ENCODE measurements around the gene CD44.
"Not testable (repeated sequence)": the region's sequence is repeated elsewhere in the genome, so short reads cannot be mapped to it uniquely, and the experiment has no call there.

CD44 gene

DNA sequence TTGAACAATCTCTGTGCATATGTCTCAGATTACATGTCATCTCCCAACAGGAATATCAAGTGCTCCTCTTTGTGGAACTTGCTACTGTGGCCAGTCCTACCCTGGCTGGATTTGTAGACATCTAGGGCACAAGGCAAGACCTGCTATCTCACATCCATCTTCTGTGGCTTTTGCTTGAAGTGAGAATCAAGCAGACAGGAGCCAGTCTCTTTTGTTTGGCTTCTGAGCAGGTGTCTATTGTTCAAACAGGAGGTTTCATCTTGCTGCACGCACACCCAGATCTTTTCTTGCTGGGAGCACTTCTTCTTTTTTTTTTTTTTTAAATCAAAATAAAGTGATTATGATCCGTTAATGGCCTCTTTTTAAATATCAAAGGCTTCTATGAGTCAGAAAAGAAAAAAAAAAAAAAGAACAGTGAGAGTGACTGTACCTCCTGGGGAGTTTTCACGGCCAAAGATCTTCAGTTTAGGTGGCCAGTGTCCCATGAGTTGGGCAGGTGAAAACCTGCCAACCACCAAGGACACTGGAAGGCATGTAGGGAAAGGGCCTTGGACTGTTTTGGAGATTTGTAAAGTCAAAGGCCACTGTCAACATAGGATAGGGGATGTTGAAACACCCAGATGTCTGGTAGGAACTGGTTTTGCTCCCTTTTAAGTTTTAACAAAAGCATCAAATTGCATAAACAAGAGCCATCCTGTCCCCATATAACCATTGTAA lies 78.1 kb downstream of the CD44 start:
- DNase-seq: no peak

DNA sequence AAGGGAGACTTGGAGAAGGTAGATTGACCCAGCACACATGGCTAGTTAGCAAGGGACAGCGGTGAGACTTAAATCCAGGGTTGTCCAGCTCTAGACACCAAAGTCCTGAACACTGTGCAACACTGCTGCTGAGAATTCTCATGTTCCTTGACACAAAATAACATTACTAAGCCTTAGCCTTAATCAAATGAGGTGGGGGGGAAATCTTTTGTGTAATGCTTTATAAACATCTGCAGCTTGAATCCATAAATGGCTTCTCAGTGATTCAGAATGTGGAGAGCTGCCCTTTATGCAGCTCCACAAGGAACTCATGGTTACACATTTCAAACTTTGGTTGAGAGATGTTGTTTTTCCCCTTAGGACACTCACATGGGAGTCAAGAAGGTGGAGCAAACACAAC lies 80.0 kb downstream of the CD44 start:
- no peak for DNase-seq

DNA sequence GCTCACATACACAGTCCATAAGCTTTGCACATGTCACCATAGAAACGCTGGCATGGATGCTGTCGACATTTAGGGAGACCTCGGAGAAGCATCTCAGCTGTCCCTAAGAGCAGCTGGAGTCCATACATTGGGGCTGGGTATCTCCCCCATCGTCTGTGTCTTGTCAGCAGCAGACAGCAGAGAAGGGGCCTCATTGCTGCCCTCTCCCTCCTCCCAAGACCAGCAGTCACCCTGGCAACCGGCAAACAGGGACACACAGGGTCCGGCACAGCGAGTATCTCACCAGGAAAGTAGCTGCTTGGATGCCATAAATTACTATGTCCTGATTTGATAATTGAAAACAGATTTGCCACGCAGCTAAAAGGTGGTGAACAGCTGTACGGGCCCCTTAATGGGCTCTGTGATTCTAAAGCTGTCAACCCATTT lies 84.4 kb downstream of the CD44 start:
- DNase-seq: peak; percentile 47

DNA sequence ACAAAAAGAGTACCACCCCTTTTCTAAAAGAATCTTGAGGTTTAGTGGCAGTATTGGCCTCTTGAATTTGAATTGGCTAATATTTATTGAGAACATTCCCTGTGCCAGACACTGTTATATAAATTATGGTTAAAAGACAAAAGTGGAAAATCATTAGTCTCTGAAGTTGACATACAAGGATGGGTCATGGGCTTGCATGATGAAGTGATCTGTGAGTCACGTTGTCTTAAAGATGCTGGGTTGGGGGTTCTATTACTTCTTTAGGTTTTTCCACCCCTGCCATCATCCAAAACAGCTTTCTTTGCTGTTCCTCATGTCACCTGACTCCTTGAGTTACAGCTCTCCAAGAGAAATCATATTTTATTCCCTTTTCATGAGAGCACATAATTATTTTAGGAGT lies 85.0 kb downstream of the CD44 start:
- DNase-seq: no peak

DNA sequence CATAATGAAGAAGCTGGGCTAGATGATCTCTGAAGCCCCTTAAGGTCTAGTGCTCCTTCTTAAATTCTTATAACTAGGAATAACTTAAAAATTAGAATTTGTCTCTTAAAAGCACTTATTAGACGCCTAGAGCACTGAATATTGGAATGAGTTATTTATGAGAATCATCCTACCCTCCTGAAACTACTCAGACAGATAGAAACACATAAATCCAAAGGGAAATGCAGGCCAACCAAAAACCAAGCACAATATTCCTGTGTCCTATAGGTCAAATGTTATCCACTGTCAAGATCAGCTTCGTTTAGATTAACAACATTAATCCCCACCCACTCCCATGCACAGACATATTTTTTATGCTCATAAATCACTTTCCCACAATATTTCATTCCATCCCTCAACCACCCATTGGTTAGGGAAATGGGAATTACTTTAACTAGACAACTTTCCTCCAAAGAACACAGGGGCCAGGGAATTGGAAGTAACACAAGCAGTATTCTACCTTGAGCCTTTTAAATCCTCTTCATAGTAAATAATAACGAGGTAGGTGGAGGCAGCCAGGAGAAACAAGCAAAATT lies 87.1 kb downstream of the CD44 start:
- DNase-seq: no peak

DNA sequence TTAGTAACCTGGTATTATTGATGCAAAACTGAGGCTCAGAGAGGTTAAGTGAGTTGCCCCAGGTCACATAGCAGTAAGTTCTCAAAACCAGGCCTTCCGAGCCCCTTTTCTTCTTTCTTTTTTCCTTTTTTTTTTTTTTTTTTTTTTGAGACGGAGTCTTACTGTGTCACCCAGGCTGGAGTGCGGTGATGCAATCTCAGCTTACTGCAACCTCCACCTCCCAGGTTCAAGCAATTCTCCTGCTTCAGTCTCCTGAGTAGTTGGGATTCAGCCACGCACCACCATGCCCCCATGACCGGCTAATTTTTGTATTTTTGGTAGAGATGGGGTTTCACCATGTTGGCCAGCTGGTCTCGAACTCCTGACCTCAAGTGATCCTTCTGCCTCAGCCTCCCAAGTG lies 87.8 kb downstream of the CD44 start:
- DNase-seq: not testable (repeated sequence)

DNA sequence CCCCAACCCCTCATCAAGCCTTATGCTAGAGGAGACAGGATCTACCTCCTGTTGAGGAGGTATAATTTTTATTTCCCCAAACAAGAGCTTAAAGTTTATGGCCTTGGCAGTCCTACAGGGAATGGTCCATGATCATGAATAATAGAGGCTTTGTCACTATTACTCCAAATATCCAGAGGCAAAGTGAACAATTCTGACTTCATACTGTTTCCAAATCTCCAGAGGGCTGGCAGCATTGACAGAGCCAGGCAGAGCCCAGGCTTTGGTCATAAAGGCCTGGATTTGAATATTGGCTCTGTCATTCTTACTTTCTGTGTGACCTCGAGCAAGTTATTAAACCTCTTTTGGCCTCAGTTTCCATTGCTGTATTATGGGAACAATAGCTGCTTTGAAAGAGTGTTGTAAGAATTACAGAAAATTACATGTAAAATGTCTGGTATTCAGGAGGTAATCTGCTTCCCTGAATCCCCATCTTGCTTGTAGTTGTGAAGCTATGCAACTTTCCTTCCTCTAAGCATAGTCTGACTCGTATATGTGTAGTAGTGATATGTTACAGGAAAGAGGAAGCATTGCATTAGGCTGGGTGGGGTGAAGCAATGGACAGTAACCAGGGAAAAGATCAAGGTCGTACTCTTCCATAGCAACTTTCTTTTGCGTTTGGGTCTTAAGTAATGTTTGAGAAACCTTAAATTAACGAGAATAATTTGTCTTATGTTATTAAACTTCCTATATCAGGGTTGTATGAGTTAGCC lies 88.8 kb downstream of the CD44 start:
- no peak for DNase-seq

DNA sequence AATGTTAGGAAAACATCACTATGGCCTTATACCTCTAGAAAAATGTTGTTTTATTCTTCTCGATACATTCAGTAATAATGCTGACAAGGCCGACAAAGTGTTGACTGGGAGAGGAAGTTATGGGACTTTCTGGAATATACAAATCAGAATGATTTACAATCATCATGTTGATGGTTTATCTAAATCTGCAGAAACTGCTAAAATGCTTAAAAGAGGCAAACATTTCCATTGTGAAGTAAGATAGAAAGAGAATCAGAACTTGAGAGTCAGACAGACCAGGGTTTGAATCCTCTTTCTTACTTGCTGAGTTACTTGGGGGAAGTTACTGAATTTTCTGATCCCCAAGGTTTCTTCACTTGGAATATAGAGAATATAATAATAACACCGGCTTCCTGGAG lies 89.4 kb downstream of the CD44 start:
- no peak for DNase-seq

DNA sequence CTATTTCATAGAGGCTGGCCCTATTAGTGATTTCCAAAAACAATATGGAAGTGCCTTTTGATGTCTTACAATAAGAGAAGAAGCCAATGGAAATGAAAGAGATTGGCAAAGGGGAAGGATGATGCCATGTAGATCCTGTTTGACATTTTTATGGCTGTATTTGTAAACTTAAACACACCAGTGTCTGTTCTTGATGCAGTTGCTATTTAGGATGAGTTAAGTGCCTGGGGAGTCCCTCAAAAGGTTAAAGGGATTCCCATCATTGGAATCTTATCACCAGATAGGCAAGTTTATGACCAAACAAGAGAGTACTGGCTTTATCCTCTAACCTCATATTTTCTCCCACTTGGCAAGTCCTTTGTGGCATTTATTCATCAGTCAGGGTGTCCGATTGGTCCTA lies 91.4 kb downstream of the CD44 start:
- DNase-seq: no peak

DNA sequence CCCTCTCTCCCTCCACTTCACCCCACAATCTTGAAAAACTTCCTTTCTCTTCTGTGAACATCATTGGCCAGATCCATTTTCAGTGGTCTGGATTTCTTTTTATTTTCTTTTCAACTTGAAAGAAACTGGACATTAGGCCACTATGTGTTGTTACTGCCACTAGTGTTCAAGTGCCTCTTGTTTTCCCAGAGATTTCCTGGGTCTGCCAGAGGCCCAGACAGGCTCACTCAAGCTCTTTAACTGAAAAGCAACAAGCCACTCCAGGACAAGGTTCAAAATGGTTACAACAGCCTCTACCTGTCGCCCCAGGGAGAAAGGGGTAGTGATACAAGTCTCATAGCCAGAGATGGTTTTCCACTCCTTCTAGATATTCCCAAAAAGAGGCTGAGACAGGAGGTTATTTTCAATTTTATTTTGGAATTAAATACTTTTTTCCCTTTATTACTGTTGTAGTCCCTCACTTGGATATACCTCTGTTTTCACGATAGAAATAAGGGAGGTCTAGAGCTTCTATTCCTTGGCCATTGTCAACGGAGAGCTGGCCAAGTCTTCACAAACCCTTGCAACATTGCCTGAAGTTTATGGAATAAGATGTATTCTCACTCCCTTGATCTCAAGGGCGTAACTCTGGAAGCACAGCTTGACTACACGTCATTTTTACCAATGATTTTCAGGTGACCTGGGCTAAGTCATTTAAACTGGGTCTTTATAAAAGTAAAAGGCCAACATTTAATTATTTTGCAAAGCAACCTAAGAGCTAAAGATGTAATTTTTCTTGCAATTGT lies 92.3 kb downstream of the CD44 start:
- no peak for DNase-seq

DNA sequence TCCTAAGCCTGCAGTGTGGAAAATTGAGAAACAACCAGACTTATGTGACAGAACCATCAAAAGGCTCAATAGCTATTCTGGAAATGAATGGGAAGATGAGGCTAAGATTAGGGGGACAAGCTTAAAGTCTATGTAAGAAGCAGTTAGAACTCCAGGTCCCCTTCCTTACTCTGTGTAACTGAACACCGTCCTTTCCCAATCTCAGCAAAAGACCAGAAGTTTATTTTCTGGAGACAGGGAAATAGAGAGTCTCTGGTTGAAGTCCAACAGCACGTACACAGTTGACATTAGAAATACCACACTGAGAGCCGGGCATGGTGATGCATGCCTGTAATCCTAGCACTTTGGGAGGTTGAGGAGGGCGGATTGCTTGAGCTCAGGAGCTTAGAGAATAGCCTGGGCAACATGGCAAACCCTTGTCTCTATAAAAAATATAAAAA lies 93.9 kb downstream of the CD44 start:
- DNase-seq: no peak

DNA sequence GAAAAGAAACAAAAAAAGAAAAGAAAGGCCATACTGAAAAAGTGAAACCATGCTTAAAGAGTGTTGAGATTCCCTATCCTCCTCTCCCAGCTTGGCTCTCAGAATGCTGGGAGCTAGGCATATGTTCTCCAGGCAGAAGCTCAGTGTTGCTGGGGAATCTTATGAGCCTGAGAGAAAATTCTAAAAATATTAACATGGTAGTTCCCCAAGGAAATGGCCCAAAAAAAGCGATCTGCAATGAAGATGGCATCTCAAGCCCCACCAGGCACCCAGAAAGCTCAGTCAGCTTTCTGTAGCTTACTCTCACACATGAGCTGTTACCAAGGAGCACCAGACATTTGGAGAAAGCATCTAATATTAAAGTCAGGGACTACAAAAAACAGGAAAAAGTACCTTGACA lies 94.5 kb downstream of the CD44 start:
- DNase-seq: no peak

DNA sequence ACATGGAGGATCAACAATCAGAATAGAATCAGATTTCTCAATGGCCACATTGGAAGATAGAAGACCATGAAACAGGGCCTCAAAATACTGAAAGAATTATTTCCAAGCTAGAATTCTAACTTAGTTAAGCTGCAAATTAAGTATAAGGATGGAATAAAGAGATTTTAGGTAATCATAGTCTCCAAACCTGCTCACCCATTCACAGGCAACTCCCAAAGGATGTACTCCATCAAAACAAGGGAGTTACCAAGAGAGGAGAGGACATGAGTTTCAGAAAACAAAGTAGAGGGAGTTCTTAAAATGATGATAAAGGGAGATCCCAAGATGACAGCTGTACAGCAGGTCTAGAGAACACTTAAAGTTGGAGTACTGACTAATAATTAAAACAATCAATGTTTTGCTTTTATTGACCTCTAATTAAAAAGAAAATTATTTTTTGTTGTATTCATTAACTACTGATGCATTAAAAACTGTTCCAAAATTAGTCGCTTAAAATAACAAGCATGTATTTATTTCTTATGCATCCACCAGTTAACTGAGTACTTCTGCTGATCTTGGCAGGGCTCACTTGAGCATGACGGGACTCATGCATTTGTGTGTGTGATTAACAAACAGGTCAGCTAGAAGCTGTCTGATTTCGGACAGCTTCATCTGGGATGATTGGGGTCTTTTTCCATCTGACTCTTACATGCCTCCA lies 95.6 kb downstream of the CD44 start:
- DNase-seq: no peak

DNA sequence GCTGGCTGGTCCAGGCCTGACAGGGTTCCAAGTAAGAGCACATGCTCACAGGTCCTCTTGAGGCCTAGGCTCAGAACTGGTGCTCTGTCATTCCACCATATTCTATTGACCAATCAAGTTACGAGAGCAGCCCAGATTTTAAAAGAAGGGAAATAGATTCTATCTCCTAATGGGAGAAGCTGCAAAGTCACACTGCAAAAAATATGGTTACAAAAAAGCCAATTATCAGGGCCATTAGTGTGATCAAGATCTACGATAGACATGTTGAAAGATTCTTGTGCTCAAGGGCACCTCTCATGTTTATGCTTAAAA lies 96.1 kb downstream of the CD44 start:
- DNase-seq: no peak

DNA sequence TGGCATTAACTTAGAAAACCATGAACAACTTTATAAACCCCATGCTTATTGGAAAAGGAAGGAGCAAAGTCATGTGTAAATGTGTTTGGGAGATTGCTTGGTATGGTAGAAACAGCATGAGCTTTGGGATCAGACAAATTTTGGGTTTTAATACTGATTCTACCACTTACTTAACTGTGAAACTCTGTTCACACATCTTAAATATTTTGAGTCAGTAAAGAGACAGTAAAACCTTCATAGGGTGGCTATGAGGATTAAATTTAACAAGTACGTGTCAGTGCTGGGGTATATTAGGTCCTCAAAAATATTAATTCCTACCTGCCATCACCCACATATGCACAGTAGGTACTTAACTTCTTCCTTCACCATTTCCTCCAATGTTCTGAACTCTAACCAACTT lies 96.5 kb downstream of the CD44 start:
- no peak for DNase-seq

DNA sequence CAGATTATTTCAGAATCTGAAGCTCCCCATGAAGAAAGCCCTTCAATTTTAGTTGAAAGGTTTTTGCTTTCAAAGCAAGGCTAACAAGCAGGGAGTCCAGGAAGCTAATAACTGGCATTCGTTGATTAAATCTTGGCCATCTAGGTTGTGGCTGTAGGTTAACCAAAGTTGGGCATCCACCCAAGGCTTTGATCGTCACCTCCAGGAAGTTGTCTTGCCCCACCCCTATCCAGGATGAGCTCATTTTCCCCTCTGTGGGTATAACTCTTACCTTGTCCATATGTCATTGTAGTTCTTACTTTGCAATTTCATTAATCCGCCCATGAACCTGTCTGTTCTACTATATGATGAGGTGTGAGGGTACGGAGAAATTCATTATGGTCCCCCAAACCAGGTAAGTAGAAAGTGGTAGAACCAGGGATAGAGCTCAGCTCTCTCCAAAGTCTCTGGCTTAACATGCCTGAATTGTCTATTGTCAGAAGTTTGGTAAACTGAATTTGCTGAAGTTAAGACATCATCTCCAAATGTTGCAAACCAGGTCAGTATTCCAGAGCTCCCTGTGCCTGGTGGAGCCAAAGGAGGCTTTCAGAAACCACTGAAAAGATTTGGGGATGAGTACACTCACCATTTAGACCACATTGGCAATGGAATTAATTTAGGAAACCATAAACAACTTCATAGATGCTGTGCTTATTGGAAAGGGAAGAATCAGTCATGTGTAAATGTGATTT lies 97.1 kb downstream of the CD44 start:
- no peak for DNase-seq

DNA sequence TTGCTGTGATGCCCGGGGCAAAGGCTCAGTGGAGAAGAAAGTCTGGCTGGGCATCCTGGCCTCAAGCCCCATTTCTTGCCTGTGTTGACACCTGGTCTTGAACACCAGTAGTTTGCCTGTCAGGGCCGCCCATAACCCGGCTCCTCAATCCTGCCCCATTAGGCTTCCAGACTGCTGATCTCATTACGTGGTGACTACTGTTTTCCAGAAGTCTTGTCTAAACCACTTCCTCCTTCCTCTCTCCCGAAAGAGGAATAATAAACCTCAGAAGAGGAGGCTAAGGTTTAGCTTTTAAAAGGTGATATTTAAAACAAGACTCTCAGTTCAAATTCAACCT lies 97.7 kb downstream of the CD44 start:
- DNase-seq: no peak

DNA sequence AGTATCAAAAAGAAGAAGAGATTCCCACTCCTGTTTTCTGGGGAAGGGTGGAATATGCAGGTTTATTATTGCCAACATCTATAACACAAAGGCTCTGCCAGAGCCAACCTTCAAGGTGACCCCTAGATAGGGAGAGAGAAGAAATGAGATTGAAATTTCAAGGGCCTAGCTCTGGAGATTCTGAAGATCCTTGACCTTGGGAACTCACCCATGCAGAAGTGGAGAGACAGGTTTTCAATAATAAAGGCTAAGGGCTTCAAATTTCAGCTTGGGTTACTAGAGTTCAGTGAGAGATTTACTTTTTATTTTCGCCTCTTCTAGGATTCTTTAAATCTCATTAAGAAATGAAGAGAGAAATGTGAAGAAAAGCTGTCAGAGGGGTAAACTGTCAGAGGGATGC lies 98.4 kb downstream of the CD44 start:
- DNase-seq: no peak

DNA sequence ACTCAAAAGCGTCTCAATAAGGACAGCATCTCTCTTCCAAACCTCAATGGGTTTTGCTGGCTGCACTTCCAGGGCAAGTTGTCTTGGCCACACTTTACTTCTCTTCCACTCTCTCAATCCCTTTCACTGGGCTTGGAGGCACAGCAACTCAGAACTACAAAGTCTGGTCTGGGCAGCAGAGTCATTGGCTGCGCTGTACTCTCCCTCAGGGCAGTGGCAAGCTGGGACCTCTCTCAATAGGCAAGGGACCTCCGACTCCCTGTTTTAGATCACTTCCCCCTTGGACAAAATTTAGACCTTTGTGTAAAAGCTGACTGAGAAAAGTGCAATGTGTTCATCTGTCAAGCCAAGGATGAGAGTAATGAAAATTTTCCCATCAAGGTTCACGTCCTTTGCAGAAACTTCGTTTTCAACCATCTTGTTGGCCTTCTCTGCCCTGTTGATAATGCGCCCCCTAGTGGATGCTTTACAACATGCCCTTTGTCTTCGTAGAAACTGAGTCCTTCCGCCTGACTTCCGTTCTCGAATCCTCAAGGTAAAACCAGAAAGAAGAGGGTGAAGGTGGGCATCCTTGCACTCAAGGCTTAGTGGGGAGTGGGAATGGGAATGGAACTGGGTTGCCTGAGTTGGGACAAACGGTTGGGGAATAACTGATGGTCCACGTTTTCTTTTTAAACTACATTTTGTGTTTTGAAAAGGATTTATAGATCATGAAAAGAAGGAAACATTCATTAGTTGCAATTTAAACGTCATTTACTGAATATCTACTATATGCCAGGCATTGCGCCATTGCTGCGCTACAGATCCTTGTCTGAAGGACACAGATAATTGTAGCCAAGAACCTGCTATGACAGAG lies 99.1 kb downstream of the CD44 start:
- DNase-seq: peak; percentile 76

DNA sequence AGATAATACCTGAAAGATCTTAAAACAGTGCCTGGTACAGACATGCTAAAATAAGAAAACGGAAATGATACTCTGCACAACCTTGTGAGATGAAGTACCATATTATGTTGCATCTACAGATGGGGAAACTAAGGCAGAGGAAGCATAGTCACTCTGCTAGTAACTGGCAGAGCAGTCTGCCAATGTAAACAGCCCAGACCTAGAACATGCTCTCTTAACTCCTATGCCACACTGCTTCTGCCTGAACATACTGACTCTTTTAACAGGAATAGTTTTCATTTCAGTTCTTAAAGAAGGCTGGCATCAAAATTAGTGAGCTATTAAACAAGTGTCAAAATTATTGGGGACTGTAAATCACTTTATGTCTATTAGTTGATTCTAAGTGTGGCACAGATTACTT lies 99.9 kb downstream of the CD44 start:
- DNase-seq: no peak

DNA sequence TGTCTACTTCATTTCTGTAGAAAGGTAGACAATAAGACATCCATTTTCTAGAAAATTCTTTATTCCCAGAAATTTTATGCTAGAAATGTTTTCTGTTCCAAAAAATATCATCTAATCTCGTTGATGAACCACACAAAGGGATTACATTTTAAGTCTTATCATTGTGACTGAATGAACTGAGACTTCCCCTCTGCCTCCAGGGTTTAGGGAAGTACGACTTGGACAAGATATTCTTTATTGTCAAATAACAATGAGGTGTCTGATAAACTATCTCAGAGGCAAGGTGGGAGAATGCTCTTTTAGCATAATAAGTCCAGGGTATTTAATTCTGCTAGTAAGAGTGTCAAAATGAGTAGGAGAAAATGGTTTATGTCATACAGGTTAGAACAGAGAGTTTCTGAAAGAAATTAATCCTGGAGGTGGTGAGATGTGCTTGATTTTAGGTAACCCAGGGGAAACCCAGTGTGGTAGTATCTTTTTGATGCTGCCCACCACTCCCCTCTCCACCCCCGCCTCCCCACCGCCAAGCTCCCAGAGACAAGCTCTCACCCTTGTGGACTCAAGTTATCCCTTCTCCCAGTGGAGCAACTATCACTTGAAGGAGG lies 100.6 kb downstream of the CD44 start:
- no peak for DNase-seq
